Muscle layer of duodenum (tissue), 2 donors: Measurements from ENCODE around the gene FCHSD2.

Source experiments
- H3K27ac ChIP-seq: one replicate; pipeline ENCODE4 v1.7.0; 2013; ENCODE audit warnings: mild to moderate bottlenecking, low read length
- H3K27me3 ChIP-seq: one replicate; pipeline ENCODE4 v1.7.0; 2013; ENCODE audit warnings: low read depth, mild to moderate bottlenecking, control low read depth, low read length
- H3K36me3 ChIP-seq, 2 donors: one replicate each; pipeline ENCODE4 v1.7.0; 2013; ENCODE audit warnings: low read length in 2 of 2, control low read depth in 1 of 2, mild to moderate bottlenecking in 1 of 2; ENCODE audit not compliant: insufficient read depth in 2 of 2, control insufficient read depth in 1 of 2
- H3K4me1 ChIP-seq, 2 donors: one replicate each; pipeline ENCODE4 v1.7.0; 2013; ENCODE audit warnings: low read length in 2 of 2, mild to moderate bottlenecking in 2 of 2, control low read depth in 1 of 2, moderate library complexity in 1 of 2; ENCODE audit not compliant: insufficient read depth in 2 of 2, control insufficient read depth in 1 of 2
- H3K4me3 ChIP-seq, 2 donors: one replicate each; pipeline ENCODE4 v1.7.0; 2013; ENCODE audit warnings: low read length in 2 of 2, low read depth in 1 of 2, mild to moderate bottlenecking in 1 of 2
- H3K9me3 ChIP-seq, 2 donors: one replicate each; pipeline ENCODE4 v1.7.0; 2013; ENCODE audit warnings: low read length in 2 of 2, control low read depth in 1 of 2, mild to moderate bottlenecking in 1 of 2; ENCODE audit not compliant: control insufficient read depth in 1 of 2
- donor health status: healthy.

The FCHSD2 gene

GRCh38 chr11:72959998-72960731, 182.0 kb downstream of the FCHSD2 start:
- Histone ChIP-seq H3K4me3 (no peak overlapping the region), H3K4me1 (no peaks in the 10 kb centered on the region), H3K9me3 (no peaks in the 10 kb centered on the region), H3K27me3 (no peaks in the 10 kb centered on the region), H3K36me3 (peaks cover 0 to 4% of the 10 kb centered on the region in 2 donors), H3K27ac (no peak overlapping the region)

- H3K36me3 ChIP-seq = peaks cover 0 to 4% of the 10 kb centered on the region in 2 donors
- H3K4me1 ChIP-seq = no peaks in the 10 kb centered on the region
- no peaks in the 10 kb centered on the region for H3K27me3 ChIP-seq
- H3K4me3 ChIP-seq = no peak overlapping the region
- H3K9me3 ChIP-seq = no peaks in the 10 kb centered on the region
- no peak overlapping the region for H3K27ac ChIP-seq
These were observed 183.3 kb downstream of the FCHSD2 start for GRCh38 chr11:72958791-72959190.

GRCh38 chr11:72955466-72955865, 186.7 kb downstream of the FCHSD2 start:
- Histone ChIP-seq H3K36me3 (peaks cover 0 to 4% of the 10 kb centered on the region in 2 donors), H3K4me1 (no peaks in the 10 kb centered on the region), H3K4me3 (no peak overlapping the region), H3K27me3 (no peaks in the 10 kb centered on the region), H3K9me3 (no peaks in the 10 kb centered on the region), H3K27ac (no peak overlapping the region)

- no peaks in the 10 kb centered on the region for H3K27me3 ChIP-seq
- H3K4me3 ChIP-seq = no peak overlapping the region
- H3K4me1 ChIP-seq = no peaks in the 10 kb centered on the region
- no peak overlapping the region for H3K27ac ChIP-seq
- H3K36me3 ChIP-seq = peaks cover 0 to 4% of the 10 kb centered on the region in 2 donors
- no peaks in the 10 kb centered on the region for H3K9me3 ChIP-seq
These were observed 187.3 kb downstream of the FCHSD2 start for GRCh38 chr11:72954860-72955259.

GRCh38 chr11:72953637-72954036, 188.5 kb downstream of the FCHSD2 start:
- H3K27ac ChIP-seq = no peak overlapping the region
- no peaks in the 10 kb centered on the region for H3K4me1 ChIP-seq
- H3K9me3 ChIP-seq = no peaks in the 10 kb centered on the region
- H3K27me3 ChIP-seq = no peaks in the 10 kb centered on the region
- no peak overlapping the region for H3K4me3 ChIP-seq
- H3K36me3 ChIP-seq = peaks cover 0 to 4% of the 10 kb centered on the region in 2 donors

- H3K4me3 ChIP-seq = no peak overlapping the region
- no peaks in the 10 kb centered on the region for H3K4me1 ChIP-seq
- H3K36me3 ChIP-seq = no peaks in the 10 kb centered on the region
- H3K9me3 ChIP-seq = no peaks in the 10 kb centered on the region
- no peak overlapping the region for H3K27ac ChIP-seq
- no peaks in the 10 kb centered on the region for H3K27me3 ChIP-seq
These were observed 190.2 kb downstream of the FCHSD2 start for GRCh38 chr11:72951888-72952287.

GRCh38 chr11:72951193-72951592, 190.9 kb downstream of the FCHSD2 start:
- Histone ChIP-seq H3K9me3 (no peaks in the 10 kb centered on the region), H3K27me3 (no peaks in the 10 kb centered on the region), H3K36me3 (no peaks in the 10 kb centered on the region), H3K4me1 (no peaks in the 10 kb centered on the region), H3K4me3 (no peak overlapping the region), H3K27ac (no peak overlapping the region)

GRCh38 chr11:72950685-72951084, 191.4 kb downstream of the FCHSD2 start:
- H3K4me1 ChIP-seq = no peaks in the 10 kb centered on the region
- no peaks in the 10 kb centered on the region for H3K36me3 ChIP-seq
- H3K27ac ChIP-seq = no peak overlapping the region
- no peaks in the 10 kb centered on the region for H3K9me3 ChIP-seq
- H3K4me3 ChIP-seq = no peak overlapping the region
- H3K27me3 ChIP-seq = no peaks in the 10 kb centered on the region

GRCh38 chr11:72947229-72947628, 194.9 kb downstream of the FCHSD2 start:
- H3K36me3 ChIP-seq = no peaks in the 10 kb centered on the region

GRCh38 chr11:72943664-72944063, 198.5 kb downstream of the FCHSD2 start:
- no peak overlapping the region for H3K27ac ChIP-seq
- H3K4me3 ChIP-seq = no peak overlapping the region
- no peaks in the 10 kb centered on the region for H3K4me1 ChIP-seq
- H3K27me3 ChIP-seq = no peaks in the 10 kb centered on the region
- H3K36me3 ChIP-seq = no peaks in the 10 kb centered on the region
- H3K9me3 ChIP-seq = no peaks in the 10 kb centered on the region

More at GRCh38 chr11:72947229-72947628, 194.9 kb downstream of the FCHSD2 start:
- Histone ChIP-seq H3K9me3 (no peaks in the 10 kb centered on the region), H3K27ac (no peak overlapping the region), H3K4me3 (no peak overlapping the region), H3K27me3 (no peaks in the 10 kb centered on the region), H3K4me1 (no peaks in the 10 kb centered on the region)

GRCh38 chr11:72940417-72940816, 201.7 kb downstream of the FCHSD2 start:
- Histone ChIP-seq H3K36me3 (no peaks in the 10 kb centered on the region), H3K4me1 (peaks cover 0 to 4% of the 10 kb centered on the region in 2 donors), H3K4me3 (no peak overlapping the region), H3K27ac (no peak overlapping the region), H3K9me3 (no peaks in the 10 kb centered on the region), H3K27me3 (no peaks in the 10 kb centered on the region)

GRCh38 chr11:72939031-72939430, 203.1 kb downstream of the FCHSD2 start:
- no peak overlapping the region for H3K27ac ChIP-seq
- H3K27me3 ChIP-seq = no peaks in the 10 kb centered on the region
- no peak overlapping the region for H3K4me3 ChIP-seq
- H3K9me3 ChIP-seq = no peaks in the 10 kb centered on the region
- no peaks in the 10 kb centered on the region for H3K36me3 ChIP-seq
- H3K4me1 ChIP-seq = peaks cover 6% of the 10 kb centered on the region in 2 donors
